Activated CD4-positive, alpha-beta T cell treated with anti-CD3 and anti-CD28 coated beads for 24 hours (primary cell): ENCODE measurements around the gene CSTPP1.
A peak's percentile ranks its signal among the peaks of the same experiment; 100 is the strongest.
"Not testable (repeated sequence)": the region's sequence is repeated elsewhere in the genome, so short reads cannot be mapped to it uniquely, and the experiment has no call there.

Source experiments
- DNase-seq, 2 donors: peaks; one replicate each; pipeline ENCODE4 v3.0.0-alpha.2; 2020; ENCODE audit warnings: low read depth in 2 of 2

Gene CSTPP1

GRCh38 chr11:46953093-46953492 lies 16.5 kb downstream of the CSTPP1 start:
- DNase-seq: no peak

GRCh38 chr11:46958777-46959176 lies 22.2 kb downstream of the CSTPP1 start:
- DNase-seq: no peak

DNA sequence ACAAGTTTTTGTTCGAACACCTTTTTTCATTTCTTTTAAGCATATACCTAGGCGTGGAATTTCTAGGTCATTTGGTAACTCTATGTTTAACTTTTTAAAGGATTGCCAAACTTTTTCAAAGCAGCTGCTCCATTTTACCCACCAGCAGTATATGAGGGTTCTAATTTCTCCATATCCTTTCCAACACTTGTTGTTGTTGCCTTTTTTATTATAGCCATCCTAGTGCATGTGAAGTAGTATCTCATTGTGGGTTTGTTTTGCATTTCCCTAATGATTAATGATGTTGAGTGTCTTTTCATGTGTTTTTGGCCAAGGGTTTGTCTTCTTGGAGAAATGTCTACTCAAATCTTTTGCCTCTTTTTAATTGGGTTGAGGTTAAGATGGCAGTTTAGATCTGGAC lies 24.5 kb downstream of the CSTPP1 start:
- DNase-seq: no peak

- not testable (repeated sequence) for DNase-seq
Measured at GRCh38 chr11:46961886-46962285, 25.3 kb downstream of the CSTPP1 start.

GRCh38 chr11:46963844-46964243 lies 27.3 kb downstream of the CSTPP1 start:
- DNase-seq: no peak

GRCh38 chr11:46966773-46967172 lies 30.2 kb downstream of the CSTPP1 start:
- DNase-seq: no peak

DNA sequence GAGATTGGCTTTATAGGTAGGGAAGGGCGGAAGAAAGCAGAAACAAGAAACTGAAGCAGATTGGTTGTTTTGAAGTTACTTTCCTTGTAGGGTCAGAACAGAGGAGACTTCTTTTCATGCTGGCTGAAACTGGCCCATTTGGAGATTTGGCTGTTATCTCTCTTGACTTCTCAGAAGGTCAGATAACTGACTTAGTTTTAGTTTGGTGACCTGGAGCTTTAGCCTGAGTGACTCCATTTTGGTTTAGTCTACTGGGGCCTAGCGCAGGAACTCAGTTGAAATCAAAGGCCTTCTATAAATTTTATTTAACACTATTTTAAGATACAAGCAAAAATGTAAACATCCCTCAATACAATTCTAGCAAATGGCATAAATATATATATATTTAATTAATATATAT lies 31.4 kb downstream of the CSTPP1 start:
- DNase-seq: no peak

DNA sequence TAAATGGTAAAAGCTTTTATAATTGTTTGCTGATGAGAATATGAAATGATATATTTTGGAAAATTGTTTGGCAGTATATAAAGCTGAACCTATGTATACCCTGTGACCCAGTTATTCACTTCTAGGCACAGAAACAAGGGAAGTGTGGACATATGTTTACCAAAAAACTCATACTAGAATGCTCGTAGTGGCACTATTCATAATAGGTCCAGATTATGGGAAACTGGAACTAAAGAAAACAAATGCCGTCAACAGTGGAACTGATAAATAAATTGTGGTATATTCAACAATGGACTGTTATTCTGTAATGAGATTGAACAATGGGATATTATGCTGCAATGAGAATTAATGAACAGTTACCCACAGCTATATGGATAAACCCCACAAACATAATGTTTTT lies 32.8 kb downstream of the CSTPP1 start:
- no peak for DNase-seq

DNA sequence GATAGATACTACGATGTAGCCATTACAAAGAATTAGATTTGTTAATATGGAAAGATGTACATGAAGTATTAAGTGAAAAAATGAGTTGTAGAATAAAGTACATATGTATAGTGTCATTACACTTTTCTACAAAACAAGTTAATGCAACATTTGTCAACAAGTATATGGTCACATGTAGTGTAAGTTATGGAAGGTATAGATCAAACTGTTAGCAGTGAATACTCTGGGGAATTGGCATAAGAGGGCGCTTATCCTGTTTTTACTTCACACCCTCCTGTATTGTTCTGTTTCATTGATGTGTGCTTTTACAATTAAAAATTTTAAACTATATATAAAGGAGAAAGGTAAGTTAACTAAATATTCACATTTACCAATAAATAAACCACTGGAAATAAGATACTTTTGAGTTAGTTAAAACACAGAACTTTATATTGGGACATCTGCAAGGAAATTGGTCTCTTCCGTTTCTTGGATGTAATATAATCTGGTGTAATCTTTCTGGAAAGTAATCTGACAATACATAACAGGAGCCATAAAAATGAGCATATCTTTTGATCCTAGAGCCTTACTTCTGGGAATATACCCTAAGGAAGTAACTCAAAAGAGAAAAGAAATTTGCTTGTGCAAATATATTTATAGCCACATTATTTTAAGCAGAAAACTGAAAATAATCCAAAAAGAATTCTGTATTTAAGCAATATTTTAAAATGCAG lies 34.5 kb downstream of the CSTPP1 start:
- DNase-seq: no peak

- DNase-seq: no peak
Measured at GRCh38 chr11:46972343-46972742, 35.8 kb downstream of the CSTPP1 start.

DNA sequence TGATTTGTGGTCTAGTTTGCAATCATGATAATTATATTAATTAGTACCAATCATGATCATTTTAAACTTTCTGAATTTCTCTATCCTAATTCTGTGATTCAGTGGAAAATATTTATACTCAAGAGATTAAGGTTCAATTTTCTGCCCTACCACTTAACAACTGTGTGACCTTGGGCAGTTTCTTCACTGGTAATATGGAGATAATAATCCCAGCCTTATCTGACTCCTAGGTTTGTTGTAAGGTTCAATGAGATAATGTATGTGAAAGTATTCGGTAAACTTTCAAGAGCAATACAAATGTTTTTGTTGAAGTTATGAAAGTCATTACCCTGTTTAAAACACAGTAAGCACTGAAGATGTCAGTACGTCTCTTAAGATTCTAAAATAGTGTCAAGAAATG lies 36.3 kb downstream of the CSTPP1 start:
- DNase-seq: no peak

DNA sequence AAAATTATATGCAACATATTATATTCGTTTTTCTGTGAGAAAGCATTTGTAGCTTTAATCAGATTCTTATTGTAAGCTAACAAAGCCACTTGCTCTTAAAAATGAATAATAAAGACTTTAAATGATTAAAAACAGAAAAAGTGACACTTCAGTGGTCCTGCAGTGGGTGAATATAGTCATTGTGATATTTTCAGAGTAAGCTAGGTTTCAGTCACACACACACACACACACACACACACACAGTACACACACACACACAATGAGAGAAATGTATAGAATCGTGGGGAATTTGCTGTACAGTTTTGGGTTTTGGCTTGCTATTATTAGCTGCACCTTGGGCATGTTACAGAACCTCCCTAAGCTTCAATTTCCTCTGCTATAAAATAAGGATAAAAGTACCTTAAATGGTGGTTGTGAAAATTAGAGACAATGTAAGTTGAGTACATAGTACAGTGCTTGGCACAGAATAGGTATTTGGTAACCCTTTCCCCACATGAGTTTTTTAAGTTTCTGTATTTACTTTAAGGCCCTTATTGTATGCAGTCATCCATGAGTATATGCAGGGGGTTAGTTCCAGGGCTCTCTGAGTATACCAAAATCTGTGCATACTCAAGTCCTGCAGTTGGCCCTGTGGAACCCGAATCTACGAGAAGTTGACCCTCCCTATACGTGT lies 39.8 kb downstream of the CSTPP1 start:
- DNase-seq: peak in 1 of 2 donors; percentile 2

GRCh38 chr11:46977038-46977813 lies 40.7 kb downstream of the CSTPP1 start:
- no peak for DNase-seq

DNA sequence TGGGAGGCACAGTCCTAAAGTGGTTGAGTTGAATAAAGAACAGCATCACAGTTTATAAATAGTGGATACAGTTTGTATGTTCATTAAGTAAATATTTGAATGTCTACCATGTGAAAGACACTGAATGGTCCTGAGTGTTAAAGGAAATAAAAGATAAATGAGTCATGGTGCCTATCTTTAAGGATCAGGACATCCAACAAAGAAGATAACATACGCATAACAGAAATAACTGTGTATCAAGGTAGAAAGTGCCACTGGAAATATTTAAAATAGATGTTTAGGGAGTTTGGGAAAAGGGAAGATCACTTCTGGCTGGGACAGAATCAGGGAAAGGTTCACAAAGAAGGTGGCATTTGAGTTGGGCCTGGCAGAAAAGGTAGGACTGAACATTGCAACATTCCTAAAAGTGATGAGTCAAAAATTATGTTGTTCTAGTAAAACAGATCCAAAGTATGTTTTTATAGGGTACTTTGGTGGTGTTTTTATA lies 41.5 kb downstream of the CSTPP1 start:
- DNase-seq: no peak

- no peak for DNase-seq
Measured at GRCh38 chr11:46979358-46979757, 42.8 kb downstream of the CSTPP1 start.

- DNase-seq: no peak
Measured at GRCh38 chr11:46981436-46981835, 44.9 kb downstream of the CSTPP1 start.

DNA sequence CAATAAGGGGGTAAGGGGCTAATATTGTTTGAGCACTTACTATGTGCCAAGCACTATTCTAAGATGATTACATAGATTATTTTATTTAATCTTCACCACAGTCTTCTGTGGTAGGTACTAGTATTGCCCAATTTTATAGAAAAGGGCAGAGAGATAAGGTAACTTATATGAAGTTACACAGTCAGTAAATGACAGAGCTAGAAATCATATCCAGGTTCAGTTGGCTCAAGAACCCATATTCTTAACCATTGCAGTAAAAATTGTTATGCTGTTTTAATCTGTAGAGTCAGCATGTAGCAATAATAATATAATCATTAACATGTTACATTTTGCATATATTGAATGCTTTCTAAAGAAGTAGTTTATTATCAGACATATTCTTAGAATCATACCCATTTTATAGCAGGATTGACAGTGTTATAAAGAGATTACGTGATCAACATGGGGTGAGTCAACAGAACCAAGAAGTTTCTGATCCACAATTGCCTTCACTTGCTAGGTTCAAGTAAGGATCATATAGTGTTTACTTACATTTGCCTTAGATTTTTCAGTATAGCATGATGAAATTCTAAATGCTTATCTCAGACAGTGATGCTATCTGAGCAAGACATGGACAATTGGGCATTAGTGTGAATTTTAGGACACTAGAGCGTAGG lies 46.4 kb downstream of the CSTPP1 start:
- DNase-seq: no peak

DNA sequence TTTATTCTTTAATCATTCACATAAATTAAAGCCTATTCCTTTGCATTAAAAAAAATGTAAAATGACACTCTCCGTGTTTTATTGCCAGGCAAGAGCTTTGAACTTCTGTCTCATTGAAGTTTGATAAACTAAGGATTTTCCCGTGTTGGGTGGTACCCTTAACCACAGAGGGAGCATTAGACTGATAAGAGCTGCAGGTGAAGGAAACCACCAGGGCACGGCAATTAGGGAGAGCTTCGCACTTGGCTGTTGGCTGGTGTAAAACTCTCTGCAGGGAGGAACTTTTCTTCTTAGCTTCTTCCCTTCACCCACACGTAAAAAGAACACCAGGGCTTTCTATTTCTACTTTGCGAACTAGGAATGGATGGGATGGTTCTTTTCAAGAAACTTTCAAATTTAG lies 47.0 kb downstream of the CSTPP1 start:
- no peak for DNase-seq

GRCh38 chr11:46984548-46984947 lies 48.0 kb downstream of the CSTPP1 start:
- no peak for DNase-seq

GRCh38 chr11:46984987-46985386 lies 48.4 kb downstream of the CSTPP1 start:
- no peak for DNase-seq

DNA sequence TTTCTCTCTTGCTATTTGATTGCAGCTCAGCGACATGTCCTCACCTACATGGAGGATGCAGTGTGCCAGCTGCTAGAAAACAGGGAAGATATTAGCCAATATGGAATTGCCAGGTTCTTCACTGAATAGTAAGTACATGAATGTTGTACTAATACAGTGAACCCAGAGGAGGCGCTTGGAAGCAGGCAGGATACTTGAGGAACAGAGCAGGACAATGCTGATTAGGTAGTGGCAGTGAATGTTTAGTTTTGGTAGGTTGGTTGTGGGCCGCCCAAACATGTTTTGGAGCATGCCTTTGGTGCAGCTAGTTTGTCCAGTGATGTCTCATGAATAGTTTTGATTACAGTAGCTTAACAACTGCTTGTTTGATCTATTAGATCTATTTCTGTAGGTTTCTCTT lies 50.6 kb downstream of the CSTPP1 start:
- DNase-seq: no peak
